AG09309 (cell line): Measurements from ENCODE around the gene VILL.

Source experiments
- DNase-seq: peaks from one replicate; pipeline ENCODE4 v3.0.0-alpha.2; 2010; ENCODE audit warnings: low read depth
- H3K4me3 ChIP-seq: 2 replicates; pipeline ENCODE4 v1.5.1; 2011; ENCODE audit warnings: mild to moderate bottlenecking, low read depth, low read length, moderate library complexity; ENCODE audit not compliant: control insufficient read depth
- CTCF ChIP-seq: IDR thresholded peaks from 2 replicates; pipeline ENCODE4 v1.5.1; 2011; ENCODE audit warnings: mild to moderate bottlenecking, low read depth, low read length, inconsistent platforms; ENCODE audit not compliant: insufficient read depth, control insufficient read depth; ENCODE audit errors: missing control alignments

VILL gene

GRCh38 chr3:37990527-37990926 is at the start of gene VILL:
TSS of gene VILL (plus strand) at chr3:37990786. CDS start at chr3:37993673, 2,887 bp downstream.
- H3K4me3 ChIP-seq: no peak within 1 kb of the TSS
- no peak for TF ChIP-seq CTCF
- no peak for DNase-seq

GRCh38 chr3:37941608-37942508 is 48.7 kb upstream of the VILL start:
- no peak for DNase-seq
- TF ChIP-seq CTCF: no peak
- no peak overlapping the region for H3K4me3 ChIP-seq

GRCh38 chr3:37942646-37943045 is 47.9 kb upstream of the VILL start:
- no peak for DNase-seq
- no peak for TF ChIP-seq CTCF
- H3K4me3 ChIP-seq: no peak overlapping the region

DNA sequence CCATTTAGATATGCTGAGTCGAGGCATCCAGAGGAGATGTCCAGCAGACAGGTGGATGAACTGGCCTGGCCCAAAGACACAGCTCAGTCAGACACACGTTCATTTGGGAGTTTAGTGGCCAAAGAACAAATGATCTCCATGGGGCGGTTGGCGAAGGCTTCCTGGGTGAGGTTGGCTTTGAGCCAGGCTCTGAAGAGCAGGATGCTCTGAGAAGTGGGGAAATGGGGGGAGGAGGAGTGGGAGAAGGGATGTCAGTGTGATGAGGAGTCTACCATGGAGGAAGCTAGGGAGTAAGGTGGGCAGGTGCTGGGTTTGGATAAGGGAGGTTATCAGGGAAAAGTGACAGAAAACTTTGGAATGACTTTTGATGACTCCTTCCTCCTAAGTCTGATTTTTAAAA is 47.5 kb upstream of the VILL start:
- no peak overlapping the region for H3K4me3 ChIP-seq
- TF ChIP-seq CTCF: no peak
- no peak for DNase-seq

DNA sequence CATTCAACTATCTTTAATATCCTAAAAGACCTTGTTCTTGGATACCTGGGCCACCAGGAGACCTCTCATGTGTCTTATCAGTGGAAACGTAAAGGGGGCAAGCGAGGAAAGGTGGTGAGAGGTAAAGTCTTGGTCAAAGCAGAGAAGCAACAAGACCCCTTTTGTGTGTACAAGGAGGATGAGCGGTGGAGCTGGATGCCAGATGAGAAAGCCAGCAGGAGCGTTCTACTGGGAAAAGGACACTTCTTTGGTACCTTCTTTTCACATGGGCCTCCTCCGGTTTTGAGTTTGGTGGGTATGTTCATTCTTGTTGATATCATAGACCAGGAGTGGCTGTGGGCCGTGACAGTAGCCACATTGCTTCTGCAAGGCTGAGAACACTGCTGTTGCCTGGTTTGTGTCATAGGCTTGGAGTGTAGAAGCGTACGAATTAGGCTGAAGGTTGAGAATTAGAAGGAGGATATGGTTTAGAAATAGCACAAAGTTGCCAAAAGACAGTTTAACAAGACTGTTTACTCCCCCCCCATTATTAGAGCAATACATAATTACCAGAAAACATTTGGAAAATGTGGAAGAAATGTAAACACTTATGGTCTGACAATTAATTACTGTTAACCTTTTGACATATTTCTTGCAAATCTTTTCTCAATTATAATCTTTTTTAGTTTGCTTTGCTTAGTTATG is 46.8 kb upstream of the VILL start:
- TF ChIP-seq CTCF: no peak
- H3K4me3 ChIP-seq: no peak overlapping the region
- DNase-seq: no peak

GRCh38 chr3:37944391-37944842 is 46.2 kb upstream of the VILL start:
- no peak for TF ChIP-seq CTCF
- no peak overlapping the region for H3K4me3 ChIP-seq
- no peak for DNase-seq
